Measurements from ENCODE around the gene HMX2. TPM values are rescaled to one million over a fixed set of nuclear protein-coding genes. Genes with fewer than 3 reads are reported as not detected.
A peak's percentile ranks its signal among the peaks of the same experiment; 100 is the strongest.

Gene HMX2
- total and polyA plus RNA-seq, 2 of the 8 experiments (the other 6 are each of a cell fraction or from before 2014, with no cell fraction given): 2.0 to 2.7 TPM

DNA sequence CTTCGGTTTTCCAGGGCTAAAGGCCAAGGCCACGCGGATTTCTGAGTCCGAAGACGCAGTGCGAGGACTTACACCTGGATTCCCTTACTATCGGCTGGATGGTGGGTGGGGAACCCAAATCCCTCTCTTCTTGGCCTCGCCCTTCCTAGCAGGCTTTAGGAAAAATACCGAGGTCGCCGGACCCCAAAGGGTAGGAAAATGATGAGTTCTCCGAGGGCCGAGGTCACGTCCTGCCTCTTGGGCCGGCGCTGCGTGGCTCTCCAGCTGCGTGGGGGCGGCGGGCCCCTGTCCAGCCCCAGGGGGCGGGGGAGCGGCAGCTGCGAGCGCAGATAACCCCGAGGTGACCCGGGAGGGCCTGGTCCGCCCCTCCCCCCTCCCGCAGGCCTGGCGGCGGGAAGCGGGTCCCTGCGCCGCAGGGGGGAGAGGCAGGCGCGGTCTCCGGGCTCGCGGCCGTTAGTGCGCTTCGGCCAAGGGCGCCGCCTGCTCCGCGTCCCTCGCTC lies 13.0 kb upstream of the HMX2 start:
- H3K4me3 ChIP-seq (ENCODE audit: extremely low read depth in 1 of 4, insufficient read depth in 2 of 4, low read depth in 3 of 4, low read length in 4 of 4): peak overlapping the region; percentile 37 to 59 (median 48)
- no peak for DNase-seq (ENCODE audit: low read depth in 1 of 2, low spot score in 2 of 2)
- H4K91ac ChIP-seq (replicated peaks; ENCODE audit: insufficient read length, low read length): no peak overlapping the region
- TF ChIP-seq FOSL1 (IDR thresholded peaks at IDR 0.05; ENCODE audit: insufficient read depth, low read depth, low read length): no peak
- no peak for TF ChIP-seq TAF1 (IDR thresholded peaks at IDR 0.05; ENCODE audit: low read depth, low read length)
- TF ChIP-seq SIX5 (IDR thresholded peaks at IDR 0.05; ENCODE audit: low read depth, low read length): no peak
- TF ChIP-seq POU5F1 (IDR thresholded peaks at IDR 0.05; ENCODE audit: low read depth, low read length): no peak
- TF ChIP-seq, protein P1, sequence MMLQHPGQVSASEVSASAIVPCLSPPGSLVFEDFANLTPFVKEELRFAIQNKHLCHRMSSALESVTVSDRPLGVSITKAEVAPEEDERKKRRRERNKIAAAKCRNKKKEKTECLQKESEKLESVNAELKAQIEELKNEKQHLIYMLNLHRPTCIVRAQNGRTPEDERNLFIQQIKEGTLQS (IDR thresholded peaks at IDR 0.05; ENCODE audit: insufficient read depth, low read depth, low read length): no peak
- TF ChIP-seq BRCA1 (IDR thresholded peaks at IDR 0.05; ENCODE audit: low read depth, low read length): no peak
- no peak for TF ChIP-seq KDM5A (IDR thresholded peaks at IDR 0.05; ENCODE audit: low read length)
- TF ChIP-seq JUND (IDR thresholded peaks at IDR 0.05; ENCODE audit: low read length): no peak
- TF ChIP-seq MAFK (IDR thresholded peaks at IDR 0.05; ENCODE audit: low read depth, low read length): no peak
- no peak for TF ChIP-seq CHD1 (IDR thresholded peaks at IDR 0.05; ENCODE audit: low read depth, low read length)
- peak; percentile 20 for TF ChIP-seq KDM4A (IDR thresholded peaks at IDR 0.05; ENCODE audit: low read depth, low read length, severe bottlenecking)
- no peak for TF ChIP-seq CBX5 (IDR thresholded peaks at IDR 0.05; ENCODE audit: low read depth, low read length)
- TF ChIP-seq TAF7 (optimal IDR thresholded peaks at IDR 0.05; ENCODE audit: borderline replicate concordance, low read depth, low read length): no peak

More for the DNA sequence above, 13.0 kb upstream of the HMX2 start:
- Histone ChIP-seq H4K20me1 (replicated peaks in 1 of 2; ENCODE audit: control insufficient read depth in 1 of 2, insufficient read depth in 2 of 2, low read length in 2 of 2) (peaks cover 0 to 11% of the 10 kb centered on the region in 2 experiments), H3K79me2 (ENCODE audit: control insufficient read depth in 1 of 2, insufficient read depth in 2 of 2, low read length in 2 of 2) (no peaks in the 10 kb centered on the region), H2AFZ (ENCODE audit: low read length) (no peak overlapping the region), H2BK15ac (ENCODE audit: low read length) (no peak overlapping the region), H3K18ac (ENCODE audit: extremely low read depth, low read length) (0 out of 2 replicates have a peak overlapping the region, but pooled peaks have one; percentile 17), H2BK20ac (ENCODE audit: low read length) (no peak overlapping the region), H3K27ac (ENCODE audit: low read depth, low read length) (no peak overlapping the region), H4K5ac (ENCODE audit: insufficient read length, low read depth, low read length) (no peak overlapping the region), H3K23ac (ENCODE audit: insufficient read length) (no peak overlapping the region), H2AK5ac (ENCODE audit: low read depth, low read length) (no peak overlapping the region), H2BK12ac (ENCODE audit: low read depth, low read length) (peak overlapping the region; percentile 53; the same call in 1 of the 2 replicates), H2BK5ac (ENCODE audit: low read depth, low read length) (no peak overlapping the region; the same call in 1 of the 2 replicates), H3K56ac (replicated peaks; ENCODE audit: insufficient read length, low read depth, low read length) (no peak overlapping the region), H3K27me3 (replicated peaks in 1 of 4; ENCODE audit: control insufficient read depth in 3 of 4, extremely low read depth in 1 of 4, insufficient read depth in 3 of 4, low read length in 3 of 4) (peaks cover 65 to 96% (median 85%) of the 10 kb centered on the region in 4 experiments), H2BK120ac (replicated peaks; ENCODE audit: low read depth, low read length) (no peak overlapping the region), H3K4me1 (replicated peaks in 1 of 4; ENCODE audit: control insufficient read depth in 3 of 4, insufficient read depth in 4 of 4, low read length in 3 of 4) (peaks cover 7 to 43% (median 26%) of the 10 kb centered on the region in 4 experiments), H3K4ac (replicated peaks; ENCODE audit: insufficient read length, low read depth, low read length) (no peak overlapping the region), H3K9me3 (ENCODE audit: insufficient read depth in 2 of 2, low read depth in 1 of 2, low read length in 1 of 2) (no peaks in the 10 kb centered on the region), H3K4me2 (ENCODE audit: insufficient read depth in 1 of 2, low read depth in 2 of 2, low read length in 2 of 2) (peak overlapping the region; percentile 48 to 95), H3K14ac (ENCODE audit: insufficient read length) (no peak overlapping the region), H3K36me3 (ENCODE audit: control insufficient read depth in 2 of 4, insufficient read depth in 4 of 4, low read length in 3 of 4) (no peaks in the 10 kb centered on the region; a peak in 1 of 8 replicates), H3K9ac (replicated peaks in 1 of 4; ENCODE audit: extremely low read depth in 1 of 4, low read depth in 3 of 4, low read length in 3 of 4) (no peak overlapping the region), H3K79me1 (ENCODE audit: low read depth, low read length) (no peaks in the 10 kb centered on the region), H4K8ac (ENCODE audit: extremely low read depth, insufficient read depth, low read length) (peak overlapping the region; percentile 42; the same call in 1 of the 2 replicates), H3K23me2 (ENCODE audit: low read depth, low read length) (peaks cover 21% of the 10 kb centered on the region; the same call in 1 of the 2 replicates)
- ChIA-PET CTCF (ENCODE audit: partially characterized antibody) (interaction anchor here (1.3 to 4.4 kb wide), 8 partner anchors 9 to 139 kb away, joined by 4 to 35 read pairs (median 17); partner anchors contain the start of gene BUB3), POLR2A (ENCODE audit: partially characterized antibody) (interaction anchor here (2.2 to 2.8 kb wide), 3 partner anchors 10 to 16 kb away, joined by 5 to 35 read pairs (median 31); partner anchors contain the start of gene HMX2)
- WGBS, 2 experiments (ENCODE audit: extremely low coverage in 1 of 2, insufficient coverage in 1 of 2, insufficient read length in 1 of 2, insufficient replicate concordance in 2 of 2, low coverage in 1 of 2, low lambda C conversion rate in 2 of 2, missing lambda C conversion rate in 1 of 2): 2% methylated on average over 19 of the region's 46 CpGs; no CpG with 5 or more reads in 1 of the 2 experiments
- FAIRE-seq: no peak
